ENCODE results near the gene TRPC4.

- TF ChIP-seq CTCF (IDR thresholded peaks at IDR 0.05) (no peak), POLR2A (IDR thresholded peaks at IDR 0.05) (no peak)
These were observed 252.4 kb downstream of the TRPC4 start for GRCh38 chr13:37617173-37617572.
